SH-SY5Y (cell line): ENCODE measurements around the gene CRACDL.

ENCODE experiments used
- GATA2 ChIP-seq: IDR thresholded peaks from 2 replicates; pipeline ENCODE4 v1.6.1; 2011; ENCODE audit warnings: mild to moderate bottlenecking, low read depth, low read length
- GATA3 ChIP-seq: IDR thresholded peaks from 2 replicates; pipeline ENCODE4 v1.6.1; 2011; ENCODE audit warnings: low read depth, mild to moderate bottlenecking, low read length, moderate library complexity

- no peak for TF ChIP-seq GATA2
- TF ChIP-seq GATA3 = no peak
These were observed 67.3 kb downstream of the CRACDL start for GRCh38 chr2:98868548-98869271.
